H1 (cell line): ENCODE results near the gene FRS2. TPM values are rescaled to one million over a fixed set of nuclear protein-coding genes. Genes with fewer than 3 reads are reported as not detected.

ENCODE experiments used
- CTCF ChIA-PET: fragments of 300-600 bp; sonication (Branson Sonifier 250); formaldehyde crosslinking; loops from one replicate; lab custom pipeline; 2021; ENCODE audit not compliant: partially characterized antibody; lab: Charles Lee
- POLR2A ChIA-PET: fragments of 300-600 bp; sonication (Branson Sonifier 250); formaldehyde crosslinking; loops from one replicate; lab custom pipeline; 2021; ENCODE audit warnings: inconsistent platforms; ENCODE audit not compliant: partially characterized antibody; lab: Charles Lee
- DNase-seq, 2 experiments: peaks; one replicate each; pipeline versions ENCODE4 v3.0.0 to v3.0.0-alpha.2; 2010 to 2022; ENCODE audit warnings: low spot score in 2 of 2, low read depth in 1 of 2, mixed read lengths in 1 of 2
- FAIRE-seq: peaks from 2 replicates; lab custom pipeline; 2011; peaks lifted over from hg19 to GRCh38; lab: Jason Lieb, UNC
- H2AFZ ChIP-seq: 2 replicates; pipeline ENCODE4 v1.8.1; 2012; ENCODE audit warnings: low read length, inconsistent platforms
- H2AK5ac ChIP-seq: 2 replicates; pipeline ENCODE4 v1.6.1; 2013; ENCODE audit warnings: low read depth, low read length
- H2BK120ac ChIP-seq: replicated peaks from 2 replicates; pipeline ENCODE3; 2013; ENCODE audit warnings: low read depth, low read length, inconsistent platforms
- H2BK12ac ChIP-seq: 2 replicates; pipeline ENCODE4 v1.6.1; 2013; ENCODE audit warnings: low read depth, low read length
- H2BK15ac ChIP-seq: 2 replicates; pipeline ENCODE4 v1.6.1; 2013; ENCODE audit warnings: low read length
- H2BK20ac ChIP-seq: 2 replicates; pipeline ENCODE4 v1.6.1; 2013; ENCODE audit warnings: low read length
- H2BK5ac ChIP-seq: 2 replicates; pipeline ENCODE4 v1.6.1; 2013; ENCODE audit warnings: low read depth, low read length
- H3K14ac ChIP-seq: 2 replicates; pipeline ENCODE4 v1.6.1; 2013; ENCODE audit warnings: inconsistent platforms; ENCODE audit not compliant: insufficient read length
- H3K18ac ChIP-seq: 2 replicates; pipeline ENCODE4 v1.6.1; 2013; ENCODE audit warnings: low read length; ENCODE audit errors: extremely low read depth
- H3K23ac ChIP-seq: 2 replicates; pipeline ENCODE4 v1.6.1; 2013; ENCODE audit warnings: inconsistent platforms; ENCODE audit not compliant: insufficient read length
- H3K23me2 ChIP-seq: 2 replicates; pipeline ENCODE4 v1.6.1; 2013; ENCODE audit warnings: low read depth, low read length
- H3K27ac ChIP-seq: 2 replicates; pipeline ENCODE4 v1.6.1; 2011; ENCODE audit warnings: low read depth, low read length, inconsistent platforms
- H3K27me3 ChIP-seq, 4 experiments: replicated peaks in 1 of 4; 1 replicate in 1 of 4; 2 replicates in 3 of 4; pipeline versions ENCODE4 v1.6.1 to v1.8.1; 2011 to 2013; ENCODE audit warnings: low read length in 3 of 4, mild to moderate bottlenecking in 3 of 4, inconsistent platforms in 2 of 4, mixed read lengths in 2 of 4, moderate library complexity in 1 of 4; ENCODE audit not compliant: control insufficient read depth in 3 of 4, insufficient read depth in 3 of 4; ENCODE audit errors: extremely low read depth in 1 of 4
- H3K36me3 ChIP-seq, 4 experiments: 2 replicates each; pipeline versions ENCODE4 v1.6.1 to v1.8.1; 2011 to 2013; ENCODE audit warnings: mild to moderate bottlenecking in 4 of 4, low read length in 3 of 4, moderate library complexity in 2 of 4, control low read depth in 1 of 4, inconsistent platforms in 1 of 4; ENCODE audit not compliant: insufficient read depth in 4 of 4, control insufficient read depth in 2 of 4
- H3K4ac ChIP-seq: replicated peaks from 2 replicates; pipeline ENCODE3; 2013; ENCODE audit warnings: low read length, low read depth, mixed read lengths, inconsistent platforms; ENCODE audit not compliant: insufficient read length
- H3K4me1 ChIP-seq, 4 experiments: replicated peaks in 1 of 4; 1 replicate in 1 of 4; 2 replicates in 3 of 4; pipeline versions ENCODE4 v1.6.1 to v1.8.1; 2011 to 2013; ENCODE audit warnings: low read length in 3 of 4, inconsistent platforms in 2 of 4, mixed read lengths in 1 of 4; ENCODE audit not compliant: insufficient read depth in 4 of 4, control insufficient read depth in 3 of 4
- H3K4me2 ChIP-seq, 2 experiments: 2 replicates each; pipeline versions ENCODE4 v1.6.1 to v1.8.1; 2011 to 2013; ENCODE audit warnings: low read depth in 2 of 2, low read length in 2 of 2, control low read depth in 1 of 2, inconsistent platforms in 1 of 2, mild to moderate bottlenecking in 1 of 2; ENCODE audit not compliant: insufficient read depth in 1 of 2
- H3K4me3 ChIP-seq, 4 experiments: fragments of 200-600, 300-600 bp in 1 of 4; sonication (generic), shearing (Covaris generic), sonication (Bioruptor Twin) in 1 of 4; 2 replicates each; pipeline versions ENCODE4 v1.5.1 to v1.8.1; 2011 to 2016; ENCODE audit warnings: low read length in 4 of 4, low read depth in 3 of 4, control low read depth in 2 of 4, inconsistent platforms in 2 of 4, mild to moderate bottlenecking in 2 of 4, mixed read lengths in 1 of 4, moderate library complexity in 1 of 4; ENCODE audit not compliant: insufficient read depth in 2 of 4; ENCODE audit errors: extremely low read depth in 1 of 4
- H3K56ac ChIP-seq: replicated peaks from 2 replicates; pipeline ENCODE3; 2013; ENCODE audit warnings: low read depth, mild to moderate bottlenecking, mixed read lengths, low read length, inconsistent platforms; ENCODE audit not compliant: insufficient read length
- H3K79me1 ChIP-seq: 2 replicates; pipeline ENCODE4 v1.6.1; 2013; ENCODE audit warnings: low read depth, low read length, control low read depth
- H3K79me2 ChIP-seq, 2 experiments: 2 replicates each; pipeline versions ENCODE4 v1.6.1 to v1.8.1; 2012 to 2013; ENCODE audit warnings: low read length in 2 of 2, mild to moderate bottlenecking in 2 of 2, inconsistent platforms in 1 of 2; ENCODE audit not compliant: insufficient read depth in 2 of 2, control insufficient read depth in 1 of 2
- H3K9ac ChIP-seq, 4 experiments: replicated peaks in 1 of 4; 1 replicate in 1 of 4; 2 replicates in 3 of 4; pipeline versions ENCODE4 v1.6.1 to v1.8.1; 2011 to 2013; ENCODE audit warnings: low read depth in 3 of 4, low read length in 3 of 4, control low read depth in 2 of 4, mild to moderate bottlenecking in 2 of 4, moderate library complexity in 2 of 4, inconsistent platforms in 1 of 4; ENCODE audit errors: extremely low read depth in 1 of 4
- H3K9me3 ChIP-seq, 2 experiments: 2 replicates each; pipeline versions ENCODE4 v1.6.1 to v1.8.1; 2012 to 2013; ENCODE audit warnings: mild to moderate bottlenecking in 2 of 2, moderate library complexity in 2 of 2, control low read depth in 1 of 2, inconsistent platforms in 1 of 2, low read depth in 1 of 2, low read length in 1 of 2, mixed read lengths in 1 of 2; ENCODE audit not compliant: insufficient read depth in 2 of 2
- H4K20me1 ChIP-seq, 2 experiments: replicated peaks in 1 of 2; 2 replicates each; pipeline versions ENCODE3 to v1.8.1; 2011 to 2013; ENCODE audit warnings: inconsistent platforms in 2 of 2, low read length in 2 of 2, mild to moderate bottlenecking in 1 of 2; ENCODE audit not compliant: insufficient read depth in 2 of 2, control insufficient read depth in 1 of 2
- H4K5ac ChIP-seq: 2 replicates; pipeline ENCODE4 v1.6.1; 2013; ENCODE audit warnings: low read length, low read depth, mixed read lengths, inconsistent platforms; ENCODE audit not compliant: insufficient read length
- H4K8ac ChIP-seq: 2 replicates; pipeline ENCODE4 v1.8.0; 2013; ENCODE audit warnings: mild to moderate bottlenecking, moderate library complexity, low read length, inconsistent platforms; ENCODE audit not compliant: insufficient read depth; ENCODE audit errors: extremely low read depth
- H4K91ac ChIP-seq: replicated peaks from 2 replicates; pipeline ENCODE3; 2013; ENCODE audit warnings: low read length, mixed read lengths, inconsistent platforms; ENCODE audit not compliant: insufficient read length
- ASH2L ChIP-seq: fragments of 200-600, 300-600 bp; sonication (generic); IDR thresholded peaks from one replicate; pipeline ENCODE4 v1.7.1; 2017; ENCODE audit warnings: low read length
- CBX5 ChIP-seq: fragments of 300-800, 300-1000 bp; sonication (generic); IDR thresholded peaks from 2 replicates; pipeline ENCODE4 v1.7.1; 2016; ENCODE audit warnings: antibody characterized with exemption, low read length, low read depth
- CREB1 ChIP-seq: IDR thresholded peaks from 2 replicates; pipeline ENCODE4 v1.6.1; 2012; ENCODE audit warnings: inconsistent platforms
- GABPA ChIP-seq: IDR thresholded peaks from 2 replicates; pipeline ENCODE4 v1.6.1; 2011; ENCODE audit warnings: mild to moderate bottlenecking, low read length, moderate library complexity, borderline replicate concordance; ENCODE audit not compliant: insufficient read depth
- HDAC6 ChIP-seq: IDR thresholded peaks from one replicate; pipeline ENCODE4 v1.7.1; 2012; ENCODE audit warnings: low read depth, mild to moderate bottlenecking, inconsistent platforms, low read length, moderate library complexity
- NANOG ChIP-seq: IDR thresholded peaks from 2 replicates; pipeline ENCODE4 v1.6.1; 2011; ENCODE audit warnings: low read length, low read depth, mild to moderate bottlenecking, inconsistent platforms; ENCODE audit not compliant: insufficient read depth, poor library complexity, severe bottlenecking
- POLR2AphosphoS5 ChIP-seq: IDR thresholded peaks from 2 replicates; pipeline ENCODE4 v1.6.1; 2011; ENCODE audit warnings: low read depth, low read length
- RBBP5 ChIP-seq: IDR thresholded peaks from 2 replicates; pipeline ENCODE4 v1.7.1; 2012; ENCODE audit warnings: low read depth, mild to moderate bottlenecking, inconsistent platforms, low read length, moderate library complexity, borderline replicate concordance
- WGBS, 2 experiments: shearing (Covaris generic) in 1 of 2; methylation state at CpG; one replicate each; pipeline versions ENCODE4 v1.1.6 to v1.1.7; 2013 to 2015; ENCODE audit warnings: low lambda C conversion rate in 2 of 2, mixed read lengths in 2 of 2, inconsistent platforms in 1 of 2, low coverage in 1 of 2, missing lambda C conversion rate in 1 of 2; ENCODE audit not compliant: insufficient replicate concordance in 2 of 2, insufficient coverage in 1 of 2, insufficient read length in 1 of 2; ENCODE audit errors: extremely low coverage in 1 of 2, missing lambda C conversion rate in 1 of 2; 5-methylcytosine and 5-hydroxymethylcytosine counted together
- polyA plus RNA-seq, 7 experiments: library from polyadenylated mRNA; depleted of rRNA in 3 of 7; stranded (reverse) in 5 of 7; unstranded in 2 of 7; fragments of >200 nt in 5 of 7; fragments of 200-250 nt in 2 of 7; gene quantifications; 1 replicate in 5 of 7; 2 replicates in 1 of 7; 4 replicates in 1 of 7; pipeline versions ENCODE4 v1.2.1 to v1.2.3, GENCODE V29; 2011 to 2013; ENCODE audit warnings: missing spikeins in 2 of 7, mixed read lengths in 2 of 7
- total RNA-seq: library from RNA; stranded (reverse); fragmentation: NEBNext Ultra II Directional; extraction: Animal tissue kit (Norgen Biotek cat#: 25700); gene quantifications from 2 replicates; pipeline ENCODE4 v1.2.1, GENCODE V29; 2021
- TF ChIP-seq, protein P1 (sequence below), 3 experiments: IDR thresholded peaks; 1 replicate in 2 of 3; 2 replicates in 1 of 3; pipeline versions ENCODE4 v1.5.1 to v1.6.1; 2011; ENCODE audit warnings: low read length in 3 of 3, mild to moderate bottlenecking in 3 of 3, inconsistent platforms in 2 of 3, low read depth in 1 of 3, moderate library complexity in 1 of 3; ENCODE audit not compliant: insufficient read depth in 1 of 3; ENCODE audit errors: control extremely low read depth in 1 of 3

FRS2 gene
- total and polyA plus RNA-seq, 2 of the 8 experiments (the other 6 are each of a cell fraction or from before 2014, with no cell fraction given), result 10.3 to 35.8 TPM

DNA sequence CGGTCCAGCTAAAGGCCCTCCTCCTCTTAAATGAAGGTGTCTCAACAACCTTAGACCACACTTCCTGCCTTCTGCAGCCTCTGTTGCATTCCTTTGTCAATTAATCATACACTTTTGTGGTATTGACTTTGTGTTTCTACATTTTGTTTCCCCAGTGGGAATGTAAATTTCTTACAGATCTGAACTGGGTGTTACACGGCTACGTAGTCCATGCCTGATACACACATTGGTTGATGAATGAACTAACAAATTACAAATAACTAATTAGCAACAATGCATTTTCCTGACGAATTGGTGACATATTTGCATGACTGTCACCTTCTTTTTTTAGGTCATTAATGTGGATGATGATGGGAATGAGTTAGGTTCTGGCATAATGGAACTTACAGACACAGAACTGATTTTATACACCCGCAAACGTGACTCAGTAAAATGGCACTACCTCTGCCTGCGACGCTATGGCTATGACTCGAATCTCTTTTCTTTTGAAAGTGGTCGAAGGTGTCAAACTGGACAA lies 99.9 kb downstream of the FRS2 start:
- H3K79me2 ChIP-seq, result no peaks in the 10 kb centered on the region
- ChIA-PET POLR2A (interaction anchor here (0.7 to 2.3 kb wide), 5 partner anchors 10 to 212 kb away, joined by 3 to 11 read pairs (median 3); no protein-coding TSS in a partner anchor), CTCF (interaction anchor here (0.9 to 8.7 kb wide), 33 partner anchors 10 to 282 kb away, joined by 3 to 69 read pairs (median 6); partner anchors contain the start of genes CCT2, FRS2 and LYZ)
- no peak overlapping the region for H3K56ac ChIP-seq
- H3K4me2 ChIP-seq, result no peak overlapping the region
- H3K4me3 ChIP-seq, result no peak overlapping the region
- H4K91ac ChIP-seq, result no peak overlapping the region
- no peak overlapping the region for H2BK120ac ChIP-seq
- H2BK12ac ChIP-seq, result no peak overlapping the region
- no peak overlapping the region for H3K23ac ChIP-seq
- no peak overlapping the region for H3K27ac ChIP-seq
- H3K27me3 ChIP-seq, result peaks cover 0 to 1% (median 0%) of the 10 kb centered on the region in 4 experiments; a peak in 1 of 7 replicates
- TF ChIP-seq, protein P1, sequence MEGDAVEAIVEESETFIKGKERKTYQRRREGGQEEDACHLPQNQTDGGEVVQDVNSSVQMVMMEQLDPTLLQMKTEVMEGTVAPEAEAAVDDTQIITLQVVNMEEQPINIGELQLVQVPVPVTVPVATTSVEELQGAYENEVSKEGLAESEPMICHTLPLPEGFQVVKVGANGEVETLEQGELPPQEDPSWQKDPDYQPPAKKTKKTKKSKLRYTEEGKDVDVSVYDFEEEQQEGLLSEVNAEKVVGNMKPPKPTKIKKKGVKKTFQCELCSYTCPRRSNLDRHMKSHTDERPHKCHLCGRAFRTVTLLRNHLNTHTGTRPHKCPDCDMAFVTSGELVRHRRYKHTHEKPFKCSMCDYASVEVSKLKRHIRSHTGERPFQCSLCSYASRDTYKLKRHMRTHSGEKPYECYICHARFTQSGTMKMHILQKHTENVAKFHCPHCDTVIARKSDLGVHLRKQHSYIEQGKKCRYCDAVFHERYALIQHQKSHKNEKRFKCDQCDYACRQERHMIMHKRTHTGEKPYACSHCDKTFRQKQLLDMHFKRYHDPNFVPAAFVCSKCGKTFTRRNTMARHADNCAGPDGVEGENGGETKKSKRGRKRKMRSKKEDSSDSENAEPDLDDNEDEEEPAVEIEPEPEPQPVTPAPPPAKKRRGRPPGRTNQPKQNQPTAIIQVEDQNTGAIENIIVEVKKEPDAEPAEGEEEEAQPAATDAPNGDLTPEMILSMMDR (IDR thresholded peaks at IDR 0.05; ENCODE audit: control extremely low read depth in 1 of 3, insufficient read depth in 1 of 3, low read depth in 1 of 3, low read length in 3 of 3), result no peak
- TF ChIP-seq ASH2L (no peak), RBBP5 (no peak), CREB1 (no peak), POLR2AphosphoS5 (no peak), NANOG (no peak), GABPA (no peak), HDAC6 (no peak), CBX5 (no peak)
- no peak overlapping the region for H4K5ac ChIP-seq
- no peak overlapping the region for H2BK5ac ChIP-seq
- H3K9ac ChIP-seq, result no peak overlapping the region
- H2AK5ac ChIP-seq, result no peak overlapping the region
- no peaks in the 10 kb centered on the region for H3K9me3 ChIP-seq
- no peaks in the 10 kb centered on the region for H3K4me1 ChIP-seq
- no peak overlapping the region for H2BK20ac ChIP-seq
- no peak overlapping the region for H2BK15ac ChIP-seq
- H3K4ac ChIP-seq, result no peak overlapping the region
- no peaks in the 10 kb centered on the region for H3K79me1 ChIP-seq
- 86% methylated on average over 10 of the region's 10 CpGs; no CpG with 5 or more reads in 1 of the 2 experiments for WGBS, 2 experiments
- no peak for FAIRE-seq
- no peak overlapping the region for H3K18ac ChIP-seq
- no peak overlapping the region for H3K14ac ChIP-seq
- H4K8ac ChIP-seq, result no peak overlapping the region; the same call in 1 of the 2 replicates
- H2AFZ ChIP-seq, result no peak overlapping the region
- peaks cover 2% of the 10 kb centered on the region in 2 experiments for H4K20me1 ChIP-seq
- DNase-seq, result no peak
- no peaks in the 10 kb centered on the region for H3K23me2 ChIP-seq
- peaks cover 14 to 31% (median 25%) of the 10 kb centered on the region in 4 experiments for H3K36me3 ChIP-seq
